ENCODE results near the gene VAV2. TPM values are rescaled to one million over a fixed set of nuclear protein-coding genes. Genes with fewer than 3 reads are reported as not detected.

Gene VAV2
- total and polyA plus RNA-seq, 2 experiments from 2014 or later: 8.1 to 28.9 TPM

GRCh38 chr9:133803028-133803585, 189.0 kb downstream of the VAV2 start:
- TF ChIP-seq, protein P1, sequence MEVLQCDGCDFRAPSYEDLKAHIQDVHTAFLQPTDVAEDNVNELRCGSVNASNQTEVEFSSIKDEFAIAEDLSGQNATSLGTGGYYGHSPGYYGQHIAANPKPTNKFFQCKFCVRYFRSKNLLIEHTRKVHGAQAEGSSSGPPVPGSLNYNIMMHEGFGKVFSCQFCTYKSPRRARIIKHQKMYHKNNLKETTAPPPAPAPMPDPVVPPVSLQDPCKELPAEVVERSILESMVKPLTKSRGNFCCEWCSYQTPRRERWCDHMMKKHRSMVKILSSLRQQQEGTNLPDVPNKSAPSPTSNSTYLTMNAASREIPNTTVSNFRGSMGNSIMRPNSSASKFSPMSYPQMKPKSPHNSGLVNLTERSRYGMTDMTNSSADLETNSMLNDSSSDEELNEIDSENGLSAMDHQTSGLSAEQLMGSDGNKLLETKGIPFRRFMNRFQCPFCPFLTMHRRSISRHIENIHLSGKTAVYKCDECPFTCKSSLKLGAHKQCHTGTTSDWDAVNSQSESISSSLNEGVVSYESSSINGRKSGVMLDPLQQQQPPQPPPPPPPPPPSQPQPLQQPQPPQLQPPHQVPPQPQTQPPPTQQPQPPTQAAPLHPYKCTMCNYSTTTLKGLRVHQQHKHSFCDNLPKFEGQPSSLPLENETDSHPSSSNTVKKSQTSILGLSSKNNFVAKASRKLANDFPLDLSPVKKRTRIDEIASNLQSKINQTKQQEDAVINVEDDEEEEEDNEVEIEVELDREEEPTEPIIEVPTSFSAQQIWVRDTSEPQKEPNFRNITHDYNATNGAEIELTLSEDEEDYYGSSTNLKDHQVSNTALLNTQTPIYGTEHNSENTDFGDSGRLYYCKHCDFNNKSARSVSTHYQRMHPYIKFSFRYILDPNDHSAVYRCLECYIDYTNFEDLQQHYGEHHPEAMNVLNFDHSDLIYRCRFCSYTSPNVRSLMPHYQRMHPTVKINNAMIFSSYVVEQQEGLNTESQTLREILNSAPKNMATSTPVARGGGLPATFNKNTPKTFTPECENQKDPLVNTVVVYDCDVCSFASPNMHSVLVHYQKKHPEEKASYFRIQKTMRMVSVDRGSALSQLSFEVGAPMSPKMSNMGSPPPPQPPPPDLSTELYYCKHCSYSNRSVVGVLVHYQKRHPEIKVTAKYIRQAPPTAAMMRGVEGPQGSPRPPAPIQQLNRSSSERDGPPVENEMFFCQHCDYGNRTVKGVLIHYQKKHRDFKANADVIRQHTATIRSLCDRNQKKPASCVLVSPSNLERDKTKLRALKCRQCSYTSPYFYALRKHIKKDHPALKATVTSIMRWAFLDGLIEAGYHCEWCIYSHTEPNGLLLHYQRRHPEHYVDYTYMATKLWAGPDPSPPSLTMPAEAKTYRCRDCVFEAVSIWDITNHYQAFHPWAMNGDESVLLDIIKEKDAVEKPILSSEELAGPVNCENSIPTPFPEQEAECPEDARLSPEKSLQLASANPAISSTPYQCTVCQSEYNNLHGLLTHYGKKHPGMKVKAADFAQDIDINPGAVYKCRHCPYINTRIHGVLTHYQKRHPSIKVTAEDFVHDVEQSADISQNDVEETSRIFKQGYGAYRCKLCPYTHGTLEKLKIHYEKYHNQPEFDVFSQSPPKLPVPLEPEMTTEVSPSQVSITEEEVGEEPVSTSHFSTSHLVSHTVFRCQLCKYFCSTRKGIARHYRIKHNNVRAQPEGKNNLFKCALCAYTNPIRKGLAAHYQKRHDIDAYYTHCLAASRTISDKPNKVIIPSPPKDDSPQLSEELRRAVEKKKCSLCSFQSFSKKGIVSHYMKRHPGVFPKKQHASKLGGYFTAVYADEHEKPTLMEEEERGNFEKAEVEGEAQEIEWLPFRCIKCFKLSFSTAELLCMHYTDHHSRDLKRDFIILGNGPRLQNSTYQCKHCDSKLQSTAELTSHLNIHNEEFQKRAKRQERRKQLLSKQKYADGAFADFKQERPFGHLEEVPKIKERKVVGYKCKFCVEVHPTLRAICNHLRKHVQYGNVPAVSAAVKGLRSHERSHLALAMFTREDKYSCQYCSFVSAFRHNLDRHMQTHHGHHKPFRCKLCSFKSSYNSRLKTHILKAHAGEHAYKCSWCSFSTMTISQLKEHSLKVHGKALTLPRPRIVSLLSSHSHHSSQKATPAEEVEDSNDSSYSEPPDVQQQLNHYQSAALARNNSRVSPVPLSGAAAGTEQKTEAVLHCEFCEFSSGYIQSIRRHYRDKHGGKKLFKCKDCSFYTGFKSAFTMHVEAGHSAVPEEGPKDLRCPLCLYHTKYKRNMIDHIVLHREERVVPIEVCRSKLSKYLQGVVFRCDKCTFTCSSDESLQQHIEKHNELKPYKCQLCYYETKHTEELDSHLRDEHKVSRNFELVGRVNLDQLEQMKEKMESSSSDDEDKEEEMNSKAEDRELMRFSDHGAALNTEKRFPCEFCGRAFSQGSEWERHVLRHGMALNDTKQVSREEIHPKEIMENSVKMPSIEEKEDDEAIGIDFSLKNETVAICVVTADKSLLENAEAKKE (CRISPR knock-in tag; IDR thresholded peaks at IDR 0.05): no peak
- TF ChIP-seq JUNB (IDR thresholded peaks at IDR 0.05; ENCODE audit: unreplicated experiment) (no peak), EZH2phosphoT487 (IDR thresholded peaks at IDR 0.05; ENCODE audit: unreplicated experiment) (no peak), POLR2AphosphoS5 (IDR thresholded peaks at IDR 0.05; ENCODE audit: low read depth) (no peak), ETS1 (IDR thresholded peaks at IDR 0.05) (no peak), NANOG (IDR thresholded peaks at IDR 0.05; ENCODE audit: borderline replicate concordance) (no peak), EZH2 (IDR thresholded peaks at IDR 0.05; ENCODE audit: low read depth, unreplicated experiment) (no peak), REST (IDR thresholded peaks at IDR 0.05; ENCODE audit: unreplicated experiment) (no peak), CREB1 (CRISPR knock-in tag; IDR thresholded peaks at IDR 0.05; ENCODE audit: low read depth) (no peak), STAT1 (IDR thresholded peaks at IDR 0.05; ENCODE audit: unreplicated experiment) (no peak), ZNF331 (CRISPR knock-in tag; IDR thresholded peaks at IDR 0.05; ENCODE audit: low read depth) (no peak), ZNF114 (CRISPR knock-in tag; IDR thresholded peaks at IDR 0.05) (no peak)
- TF ChIP-seq, protein P2, sequence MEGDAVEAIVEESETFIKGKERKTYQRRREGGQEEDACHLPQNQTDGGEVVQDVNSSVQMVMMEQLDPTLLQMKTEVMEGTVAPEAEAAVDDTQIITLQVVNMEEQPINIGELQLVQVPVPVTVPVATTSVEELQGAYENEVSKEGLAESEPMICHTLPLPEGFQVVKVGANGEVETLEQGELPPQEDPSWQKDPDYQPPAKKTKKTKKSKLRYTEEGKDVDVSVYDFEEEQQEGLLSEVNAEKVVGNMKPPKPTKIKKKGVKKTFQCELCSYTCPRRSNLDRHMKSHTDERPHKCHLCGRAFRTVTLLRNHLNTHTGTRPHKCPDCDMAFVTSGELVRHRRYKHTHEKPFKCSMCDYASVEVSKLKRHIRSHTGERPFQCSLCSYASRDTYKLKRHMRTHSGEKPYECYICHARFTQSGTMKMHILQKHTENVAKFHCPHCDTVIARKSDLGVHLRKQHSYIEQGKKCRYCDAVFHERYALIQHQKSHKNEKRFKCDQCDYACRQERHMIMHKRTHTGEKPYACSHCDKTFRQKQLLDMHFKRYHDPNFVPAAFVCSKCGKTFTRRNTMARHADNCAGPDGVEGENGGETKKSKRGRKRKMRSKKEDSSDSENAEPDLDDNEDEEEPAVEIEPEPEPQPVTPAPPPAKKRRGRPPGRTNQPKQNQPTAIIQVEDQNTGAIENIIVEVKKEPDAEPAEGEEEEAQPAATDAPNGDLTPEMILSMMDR (conservative IDR thresholded peaks at IDR 0.05; ENCODE audit: low read depth in 2 of 2): no peak
- ATAC-seq (no peak), DNase-seq (ENCODE audit: low spot score) (no peak)
- no peaks in the 10 kb centered on the region for H3K4me1 ChIP-seq (ENCODE audit: insufficient read depth)
- Mint-ChIP-seq H3K27ac (no peak overlapping the region), H3K4me1 (no peaks in the 10 kb centered on the region; the same call in 2 of the 3 replicates), H3K9me3 (no peaks in the 10 kb centered on the region), H3K36me3 (ENCODE audit: low read depth) (peaks cover 3% of the 10 kb centered on the region; the same call in 1 of the 3 replicates), H3K4me3 (no peak overlapping the region), H3K27me3 (ENCODE audit: insufficient read depth, low read depth, poor library complexity) (peaks cover 9% of the 10 kb centered on the region)
- no peaks in the 10 kb centered on the region for H3F3A ChIP-seq (replicated peaks; ENCODE audit: low read depth)
- H2AFZ ChIP-seq: no peak overlapping the region
- H3K4me2 ChIP-seq: no peak overlapping the region
- H3K36me3 ChIP-seq (ENCODE audit: insufficient read depth): no peaks in the 10 kb centered on the region
- H3K9me2 ChIP-seq (ENCODE audit: insufficient read depth): no peaks in the 10 kb centered on the region
- no peak overlapping the region for H3K4me3 ChIP-seq
- H3K79me2 ChIP-seq (replicated peaks; ENCODE audit: insufficient read depth): no peaks in the 10 kb centered on the region
- H3K27ac ChIP-seq (ENCODE audit: low read depth): no peak overlapping the region
- no peaks in the 10 kb centered on the region for H4K20me1 ChIP-seq (replicated peaks; ENCODE audit: insufficient read depth)
- H3K27me3 ChIP-seq (ENCODE audit: insufficient read depth): no peaks in the 10 kb centered on the region

Measured in GM23338 (cell line).